GM12892 (cell line): ENCODE data around the gene INTS11.

ENCODE experiments used
- POLR2A ChIP-seq: IDR thresholded peaks from 2 replicates; pipeline ENCODE4 v1.6.1; 2011; ENCODE audit warnings: low read depth, low read length, control low read depth
- POLR2AphosphoS5 ChIP-seq: IDR thresholded peaks from 2 replicates; pipeline ENCODE4 v1.6.1; 2011; ENCODE audit warnings: low read depth, low read length, control low read depth

DNA sequence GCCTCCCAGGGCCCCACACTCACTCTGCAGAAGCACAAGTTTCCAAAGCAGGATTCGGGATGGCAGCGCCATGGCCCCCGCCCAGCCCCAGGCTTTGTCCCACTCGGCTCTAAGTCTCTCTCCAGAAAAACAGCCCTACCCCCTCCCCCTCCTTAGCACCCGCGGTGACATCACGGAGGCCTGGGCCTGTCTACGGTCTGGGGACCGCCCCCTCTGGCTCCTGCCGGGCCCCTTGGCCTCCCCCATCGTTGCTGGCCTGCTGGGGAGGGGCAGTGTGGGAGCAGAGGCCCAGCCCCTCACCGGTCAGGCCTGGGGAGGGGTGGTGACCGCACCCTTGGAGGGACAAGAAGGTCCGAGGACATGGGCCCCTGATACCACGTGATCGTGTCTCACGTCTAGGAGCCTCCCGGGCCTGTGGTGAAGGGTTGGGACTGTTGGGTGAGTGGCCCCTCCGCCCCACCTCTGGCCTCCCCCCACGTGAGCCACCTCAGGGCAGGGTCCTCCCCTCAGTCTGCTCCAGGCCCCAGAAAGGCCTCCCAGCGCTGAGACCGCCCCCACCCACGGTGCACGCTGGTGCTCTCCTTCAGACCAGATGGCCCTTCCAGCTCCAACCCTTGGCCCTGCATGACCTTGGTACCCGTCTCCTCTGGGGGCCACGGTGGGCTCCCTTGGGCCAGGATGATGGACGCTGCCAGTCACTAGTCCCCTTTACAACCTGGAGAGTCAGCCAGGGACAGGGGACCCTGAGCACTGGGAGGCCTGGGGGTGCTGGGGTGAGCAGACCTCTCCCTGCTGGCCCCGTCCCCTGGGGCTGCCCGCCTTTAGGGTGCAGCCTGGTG, 34.2 kb upstream of the INTS11 start, which contains the start of gene MXRA8:
- TF ChIP-seq POLR2A = no peak
- TF ChIP-seq POLR2AphosphoS5 = no peak
